SU-DHL-6 (cell line): ENCODE data around the gene ATP13A5.

Experiments
- CTCF ChIP-seq: fragments of 200-600 bp; sonication (generic); IDR thresholded peaks from one replicate; pipeline ENCODE4 v1.5.1; 2017; ENCODE audit warnings: antibody characterized with exemption, mild to moderate bottlenecking, low read length, moderate library complexity; ENCODE audit not compliant: insufficient read depth, poor library complexity, severe bottlenecking
- EZH2phosphoT487 ChIP-seq: fragments of 200-600 bp; sonication (generic), shearing (Covaris generic); conservative IDR thresholded peaks from 2 replicates; pipeline ENCODE4 v1.6.1; 2018; ENCODE audit warnings: mild to moderate bottlenecking, antibody characterized with exemption, low read length, moderate library complexity, mixed read lengths

DNA sequence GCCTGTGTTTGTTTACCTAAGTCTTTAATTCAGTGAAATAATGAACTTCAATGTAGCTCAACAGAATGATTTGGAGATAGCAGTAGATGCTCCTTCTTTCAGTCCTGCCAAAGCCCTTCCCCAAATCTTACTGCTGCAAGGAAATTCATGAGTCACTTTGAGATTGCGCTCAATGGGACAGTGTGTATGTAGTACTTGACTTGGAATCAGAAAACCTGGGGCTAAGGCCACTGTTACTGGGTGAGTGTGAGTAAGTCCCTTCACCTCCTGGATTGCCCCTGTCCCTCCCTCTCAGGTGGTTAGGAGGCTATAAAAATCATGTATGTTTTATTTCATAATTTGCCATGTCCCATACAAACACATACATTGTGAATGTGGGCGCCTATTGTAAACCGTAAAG lies 29.9 kb downstream of the ATP13A5 start:
- TF ChIP-seq CTCF, result no peak
- no peak for TF ChIP-seq EZH2phosphoT487
